Measurements from ENCODE around the gene CYP24A1. TPM values are rescaled to one million over a fixed set of nuclear protein-coding genes. Genes with fewer than 3 reads are reported as not detected.

The CYP24A1 gene
- total and polyA plus RNA-seq, 2 of the 13 experiments (the other 11 are each of a cell fraction or from before 2014, with no cell fraction given) = 9.4 to 32.7 TPM

DNA sequence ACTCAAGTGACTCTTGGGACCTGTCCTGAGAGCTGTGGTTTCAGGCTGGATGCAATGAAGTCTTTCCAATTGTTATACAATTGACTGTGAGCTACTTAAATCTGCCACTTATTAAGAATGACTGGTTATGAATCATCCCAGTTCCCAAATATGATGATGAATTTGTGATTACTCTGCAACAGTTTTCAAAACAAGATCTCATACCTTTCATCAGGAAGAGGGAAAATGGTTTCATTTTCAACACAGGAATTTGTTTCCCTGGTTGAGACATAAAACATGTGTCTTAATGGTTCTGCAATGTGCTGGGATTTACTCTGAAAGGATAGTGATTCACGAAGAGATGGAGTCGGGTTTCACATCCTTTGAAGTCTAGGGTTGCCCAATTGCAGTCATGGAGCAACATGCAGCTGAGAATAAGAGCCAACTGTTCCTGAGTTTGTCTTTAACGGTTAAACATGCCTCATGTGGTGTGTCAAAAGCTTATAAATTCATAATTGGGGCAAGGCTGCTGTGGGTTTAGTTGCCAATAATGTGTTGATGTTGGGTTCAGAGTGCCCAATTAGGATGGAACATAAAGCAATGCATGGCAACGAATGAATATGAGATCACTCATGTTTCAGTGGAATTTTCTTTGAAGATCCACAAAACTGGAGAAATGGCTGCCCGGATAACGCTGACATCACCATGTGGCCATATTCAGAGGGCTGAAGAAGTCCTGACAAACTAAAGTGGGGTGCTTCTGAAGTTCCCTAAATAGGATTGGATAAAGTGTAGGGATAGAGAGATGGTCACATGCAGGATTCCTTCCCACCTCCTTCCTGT, 41.0 kb downstream of the CYP24A1 start (continued):
- TF ChIP-seq, protein P1, sequence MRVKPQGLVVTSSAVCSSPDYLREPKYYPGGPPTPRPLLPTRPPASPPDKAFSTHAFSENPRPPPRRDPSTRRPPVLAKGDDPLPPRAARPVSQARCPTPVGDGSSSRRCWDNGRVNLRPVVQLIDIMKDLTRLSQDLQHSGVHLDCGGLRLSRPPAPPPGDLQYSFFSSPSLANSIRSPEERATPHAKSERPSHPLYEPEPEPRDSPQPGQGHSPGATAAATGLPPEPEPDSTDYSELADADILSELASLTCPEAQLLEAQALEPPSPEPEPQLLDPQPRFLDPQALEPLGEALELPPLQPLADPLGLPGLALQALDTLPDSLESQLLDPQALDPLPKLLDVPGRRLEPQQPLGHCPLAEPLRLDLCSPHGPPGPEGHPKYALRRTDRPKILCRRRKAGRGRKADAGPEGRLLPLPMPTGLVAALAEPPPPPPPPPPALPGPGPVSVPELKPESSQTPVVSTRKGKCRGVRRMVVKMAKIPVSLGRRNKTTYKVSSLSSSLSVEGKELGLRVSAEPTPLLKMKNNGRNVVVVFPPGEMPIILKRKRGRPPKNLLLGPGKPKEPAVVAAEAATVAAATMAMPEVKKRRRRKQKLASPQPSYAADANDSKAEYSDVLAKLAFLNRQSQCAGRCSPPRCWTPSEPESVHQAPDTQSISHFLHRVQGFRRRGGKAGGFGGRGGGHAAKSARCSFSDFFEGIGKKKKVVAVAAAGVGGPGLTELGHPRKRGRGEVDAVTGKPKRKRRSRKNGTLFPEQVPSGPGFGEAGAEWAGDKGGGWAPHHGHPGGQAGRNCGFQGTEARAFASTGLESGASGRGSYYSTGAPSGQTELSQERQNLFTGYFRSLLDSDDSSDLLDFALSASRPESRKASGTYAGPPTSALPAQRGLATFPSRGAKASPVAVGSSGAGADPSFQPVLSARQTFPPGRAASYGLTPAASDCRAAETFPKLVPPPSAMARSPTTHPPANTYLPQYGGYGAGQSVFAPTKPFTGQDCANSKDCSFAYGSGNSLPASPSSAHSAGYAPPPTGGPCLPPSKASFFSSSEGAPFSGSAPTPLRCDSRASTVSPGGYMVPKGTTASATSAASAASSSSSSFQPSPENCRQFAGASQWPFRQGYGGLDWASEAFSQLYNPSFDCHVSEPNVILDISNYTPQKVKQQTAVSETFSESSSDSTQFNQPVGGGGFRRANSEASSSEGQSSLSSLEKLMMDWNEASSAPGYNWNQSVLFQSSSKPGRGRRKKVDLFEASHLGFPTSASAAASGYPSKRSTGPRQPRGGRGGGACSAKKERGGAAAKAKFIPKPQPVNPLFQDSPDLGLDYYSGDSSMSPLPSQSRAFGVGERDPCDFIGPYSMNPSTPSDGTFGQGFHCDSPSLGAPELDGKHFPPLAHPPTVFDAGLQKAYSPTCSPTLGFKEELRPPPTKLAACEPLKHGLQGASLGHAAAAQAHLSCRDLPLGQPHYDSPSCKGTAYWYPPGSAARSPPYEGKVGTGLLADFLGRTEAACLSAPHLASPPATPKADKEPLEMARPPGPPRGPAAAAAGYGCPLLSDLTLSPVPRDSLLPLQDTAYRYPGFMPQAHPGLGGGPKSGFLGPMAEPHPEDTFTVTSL (CRISPR knock-in tag; IDR thresholded peaks at IDR 0.05; ENCODE audit: borderline replicate concordance) = no peak; the same call in 1 of the 2 replicates
- TF ChIP-seq ZSCAN31 (CRISPR knock-in tag; IDR thresholded peaks at IDR 0.05; ENCODE audit: low read depth) (peak; percentile 90), CC2D1A (CRISPR knock-in tag; IDR thresholded peaks at IDR 0.05) (peak; percentile 88; the same call in 1 of the 2 replicates), NCOA2 (CRISPR knock-in tag; IDR thresholded peaks at IDR 0.05) (peak; percentile 97), GATAD2A (CRISPR knock-in tag; IDR thresholded peaks at IDR 0.05) (peak; percentile 97), RBM22 (optimal IDR thresholded peaks at IDR 0.05; ENCODE audit: low read length) (peak; percentile 81), IKZF4 (CRISPR knock-in tag; IDR thresholded peaks at IDR 0.05; ENCODE audit: borderline replicate concordance, low read depth, not compliant biosample characterization) (peak; percentile 23), ZNF839 (CRISPR knock-in tag; IDR thresholded peaks at IDR 0.05; ENCODE audit: borderline replicate concordance) (no peak), ZNF790 (CRISPR knock-in tag; IDR thresholded peaks at IDR 0.05; ENCODE audit: borderline replicate concordance) (no peak), MAF1 (CRISPR knock-in tag; IDR thresholded peaks at IDR 0.05; ENCODE audit: borderline replicate concordance) (no peak), HMG20A (CRISPR knock-in tag; IDR thresholded peaks at IDR 0.05; ENCODE audit: borderline replicate concordance) (peak; percentile 91), STAT5B (CRISPR knock-in tag; IDR thresholded peaks at IDR 0.05) (no peak), KLF16 (CRISPR knock-in tag; IDR thresholded peaks at IDR 0.05) (peak in 1 of 2 experiments; percentile 60; a peak in 1 of 4 replicates), BRD4 (CRISPR knock-in tag; IDR thresholded peaks at IDR 0.05) (0 out of 2 replicates have a peak, but pooled peaks have one; percentile 16), ZNF292 (CRISPR knock-in tag; IDR thresholded peaks at IDR 0.05; ENCODE audit: borderline replicate concordance, low read depth) (no peak), ZMYM4 (CRISPR knock-in tag; IDR thresholded peaks at IDR 0.05) (peak; percentile 80), ZSCAN21 (CRISPR knock-in tag; IDR thresholded peaks at IDR 0.05; ENCODE audit: borderline replicate concordance) (peak; percentile 56; the same call in 1 of the 2 replicates), TGIF2 (CRISPR knock-in tag; IDR thresholded peaks at IDR 0.05) (0 out of 2 replicates have a peak, but pooled peaks have one; percentile 19), ZNF891 (CRISPR knock-in tag; IDR thresholded peaks at IDR 0.05) (no peak), MAFF (IDR thresholded peaks at IDR 0.05; ENCODE audit: low read depth, low read length) (peak; percentile 38), ZNF501 (CRISPR knock-in tag; IDR thresholded peaks at IDR 0.05) (peak; percentile 84; the same call in 1 of the 2 replicates)
- TF ChIP-seq, protein P2, sequence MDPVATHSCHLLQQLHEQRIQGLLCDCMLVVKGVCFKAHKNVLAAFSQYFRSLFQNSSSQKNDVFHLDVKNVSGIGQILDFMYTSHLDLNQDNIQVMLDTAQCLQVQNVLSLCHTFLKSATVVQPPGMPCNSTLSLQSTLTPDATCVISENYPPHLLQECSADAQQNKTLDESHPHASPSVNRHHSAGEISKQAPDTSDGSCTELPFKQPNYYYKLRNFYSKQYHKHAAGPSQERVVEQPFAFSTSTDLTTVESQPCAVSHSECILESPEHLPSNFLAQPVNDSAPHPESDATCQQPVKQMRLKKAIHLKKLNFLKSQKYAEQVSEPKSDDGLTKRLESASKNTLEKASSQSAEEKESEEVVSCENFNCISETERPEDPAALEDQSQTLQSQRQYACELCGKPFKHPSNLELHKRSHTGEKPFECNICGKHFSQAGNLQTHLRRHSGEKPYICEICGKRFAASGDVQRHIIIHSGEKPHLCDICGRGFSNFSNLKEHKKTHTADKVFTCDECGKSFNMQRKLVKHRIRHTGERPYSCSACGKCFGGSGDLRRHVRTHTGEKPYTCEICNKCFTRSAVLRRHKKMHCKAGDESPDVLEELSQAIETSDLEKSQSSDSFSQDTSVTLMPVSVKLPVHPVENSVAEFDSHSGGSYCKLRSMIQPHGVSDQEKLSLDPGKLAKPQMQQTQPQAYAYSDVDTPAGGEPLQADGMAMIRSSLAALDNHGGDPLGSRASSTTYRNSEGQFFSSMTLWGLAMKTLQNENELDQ (CRISPR knock-in tag; IDR thresholded peaks at IDR 0.05; ENCODE audit: borderline replicate concordance) = peak; percentile 14; the same call in 1 of the 2 replicates
